Activated CD4-positive, alpha-beta T cell treated with anti-CD3 and anti-CD28 coated beads for 24 hours (primary cell): Measurements from ENCODE around the gene BAHCC1.
A peak's percentile ranks its signal among the peaks of the same experiment; 100 is the strongest.

Source experiments
- DNase-seq, 2 donors: peaks; one replicate each; pipeline ENCODE4 v3.0.0-alpha.2; 2020; ENCODE audit warnings: low read depth in 2 of 2

Gene BAHCC1

DNA sequence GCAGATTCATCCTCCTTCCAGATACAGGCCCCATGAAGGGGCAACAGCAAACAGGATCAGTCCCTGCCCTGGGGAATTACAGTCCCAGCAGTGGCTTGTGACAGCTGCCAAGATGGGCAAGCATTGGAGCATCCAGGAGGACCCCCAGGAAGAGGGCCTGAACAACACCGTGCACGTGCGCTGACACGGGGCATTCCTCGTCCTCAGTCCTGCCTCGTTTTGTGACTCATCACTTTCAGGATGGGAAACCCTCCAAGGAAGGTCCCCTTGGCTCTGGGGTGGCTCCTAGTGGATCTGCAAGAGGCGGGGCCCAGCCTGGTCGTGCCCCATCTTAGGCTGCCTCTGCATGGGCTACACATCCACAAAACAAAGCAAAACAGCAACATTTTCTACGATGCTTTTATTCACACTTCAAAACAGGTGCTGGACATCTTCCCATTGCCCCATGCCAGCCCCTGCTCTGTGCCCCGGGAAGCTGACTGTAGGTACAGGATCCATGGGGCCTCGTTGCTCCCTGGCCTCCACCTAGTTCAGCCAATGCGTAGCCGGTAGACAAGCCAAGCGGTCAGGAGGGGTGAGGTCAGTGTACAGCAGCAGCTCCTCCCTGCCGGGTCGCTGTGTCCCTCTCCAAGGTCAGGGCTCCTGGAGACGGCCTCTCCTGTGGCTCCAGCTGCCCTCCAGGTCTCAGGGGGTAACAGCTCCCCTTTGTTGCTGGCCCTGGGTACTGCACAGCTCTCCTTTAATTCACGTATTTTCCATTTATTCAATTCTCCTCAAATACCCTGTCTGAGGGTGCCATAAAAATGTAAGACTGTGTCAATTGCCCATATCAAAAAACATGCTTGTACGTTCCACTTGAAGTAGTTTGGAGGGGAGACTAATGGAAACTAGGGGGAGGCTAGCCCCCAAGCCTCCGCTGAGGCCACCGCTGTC lies 85.1 kb downstream of the BAHCC1 start:
- no peak for DNase-seq

DNA sequence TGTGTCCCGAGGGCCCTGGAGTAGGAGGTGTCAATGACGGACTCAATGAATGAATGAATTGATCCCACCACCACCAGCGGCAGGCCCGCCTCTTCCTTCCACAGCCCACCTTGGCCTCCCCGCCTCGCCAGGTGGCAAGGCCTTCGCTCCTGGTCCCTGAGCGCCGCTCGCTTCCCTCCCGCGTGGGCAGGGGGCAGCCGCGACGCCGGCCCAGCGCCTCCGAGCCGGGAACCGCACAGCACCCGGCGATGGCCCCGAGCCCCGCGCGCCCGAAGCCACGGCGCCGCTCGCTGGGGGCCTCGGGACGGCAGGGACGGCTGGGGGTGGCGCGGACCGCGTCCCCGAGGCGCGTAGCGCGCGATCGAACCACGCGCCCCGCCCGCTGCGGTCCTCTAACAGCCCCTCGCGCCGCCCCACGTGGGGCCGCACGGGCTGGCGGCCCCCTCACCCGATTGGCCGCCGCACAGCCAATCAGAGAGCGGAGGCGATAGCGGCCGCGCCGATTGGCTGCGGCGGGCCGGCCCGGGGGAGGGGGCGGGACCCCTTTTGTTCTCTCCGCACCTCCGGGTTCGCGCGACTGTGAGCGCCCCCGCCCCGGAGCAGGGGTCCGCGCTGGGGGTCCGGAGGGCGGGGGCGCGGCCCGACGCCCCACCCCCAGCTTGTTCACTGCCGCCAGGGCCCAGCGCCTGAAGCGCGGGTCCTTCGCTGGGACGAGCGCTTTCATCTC lies 86.0 kb downstream of the BAHCC1 start:
- DNase-seq = peak in 1 of 2 donors; percentile 16

DNA sequence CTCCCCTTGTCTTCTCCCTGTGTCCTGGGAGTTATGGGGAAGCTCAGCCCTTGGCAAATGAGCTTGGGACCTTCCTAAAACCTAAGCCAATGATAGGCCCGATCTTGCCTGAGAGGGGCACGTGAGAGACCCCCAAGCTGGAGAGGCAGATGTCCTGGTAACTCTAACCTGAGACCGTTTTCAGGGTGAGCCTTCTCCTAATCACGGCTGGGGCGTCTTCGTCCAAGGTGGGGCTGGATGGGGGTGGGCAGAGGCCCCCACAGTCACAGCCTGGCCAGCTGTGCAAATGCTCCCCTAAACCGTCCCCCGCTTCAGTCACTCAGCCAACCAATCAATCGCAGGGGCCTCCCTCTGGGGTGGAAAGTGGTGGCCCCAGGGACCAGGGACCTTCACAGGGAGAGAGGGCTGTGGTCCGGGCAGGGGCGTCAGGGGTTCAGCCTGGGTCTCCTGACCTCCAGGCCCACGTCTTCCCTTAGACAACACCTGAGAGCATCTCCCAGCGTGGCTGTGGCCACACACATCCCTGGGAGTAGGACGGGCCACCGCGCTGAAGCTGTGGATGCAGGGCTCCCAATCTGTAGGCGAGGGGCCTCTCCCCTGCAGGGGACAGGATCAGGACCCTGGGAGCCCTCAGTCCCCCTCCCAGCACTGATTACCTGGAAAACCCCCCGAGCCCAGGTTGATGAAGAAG lies 86.7 kb downstream of the BAHCC1 start:
- no peak for DNase-seq

DNA sequence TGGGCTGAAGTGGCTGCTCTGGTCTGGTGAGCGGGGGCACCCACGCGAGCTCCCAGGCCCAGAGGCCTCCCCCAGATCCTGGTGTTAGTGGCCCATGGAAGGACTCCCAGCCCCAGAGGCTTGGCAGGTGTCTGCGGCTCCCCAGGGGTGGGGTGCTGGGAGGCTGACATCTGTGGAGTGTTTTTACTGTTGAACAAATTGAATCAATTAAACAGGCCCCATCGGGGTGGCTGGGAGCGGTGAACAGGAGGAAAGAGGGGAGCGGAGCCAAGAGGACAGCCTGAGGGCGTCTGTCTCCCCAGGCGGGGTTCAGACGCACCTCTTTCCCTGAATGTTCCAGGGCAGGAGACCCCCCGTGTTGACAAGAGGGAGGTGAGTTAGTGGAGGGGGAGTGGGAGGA lies 87.4 kb downstream of the BAHCC1 start:
- no peak for DNase-seq

DNA sequence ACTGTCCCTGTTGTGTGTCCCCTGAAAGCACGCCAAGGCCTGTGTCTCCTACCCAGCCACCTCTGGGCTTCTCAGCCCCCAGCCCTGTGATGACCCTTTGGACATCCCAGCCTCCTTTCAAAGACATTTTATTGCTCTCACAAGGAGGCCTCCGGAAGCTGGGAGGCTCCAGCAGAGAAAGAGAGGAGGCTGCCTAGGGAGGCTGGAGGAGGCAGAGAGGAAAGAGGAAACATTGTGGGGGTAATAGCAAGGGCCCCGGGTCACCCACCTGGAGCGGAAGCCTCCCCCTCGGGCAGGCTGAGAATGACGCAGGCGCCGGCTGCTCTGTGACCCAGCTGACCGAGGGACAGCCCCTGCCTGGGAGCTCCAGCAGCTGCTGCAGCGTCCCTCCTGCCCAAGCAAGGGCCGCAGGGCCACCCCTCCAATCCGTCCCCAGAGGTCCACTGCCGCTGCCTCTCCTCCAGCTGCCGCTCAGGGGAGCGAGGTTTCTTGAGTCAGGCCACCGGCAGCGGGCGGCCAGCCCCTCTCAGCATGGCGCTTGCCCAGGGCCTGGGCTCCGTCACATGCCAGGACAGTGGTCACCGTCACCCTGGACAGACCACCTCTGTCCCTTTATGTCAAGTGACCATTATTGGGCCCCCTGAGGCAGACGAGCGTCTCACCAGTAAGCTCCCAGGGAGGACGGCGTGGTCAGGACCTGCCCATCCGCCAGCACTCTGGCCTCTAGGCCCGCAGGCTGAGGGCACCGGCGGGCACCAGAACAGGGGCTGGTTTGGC lies 88.0 kb downstream of the BAHCC1 start:
- DNase-seq = no peak

DNA sequence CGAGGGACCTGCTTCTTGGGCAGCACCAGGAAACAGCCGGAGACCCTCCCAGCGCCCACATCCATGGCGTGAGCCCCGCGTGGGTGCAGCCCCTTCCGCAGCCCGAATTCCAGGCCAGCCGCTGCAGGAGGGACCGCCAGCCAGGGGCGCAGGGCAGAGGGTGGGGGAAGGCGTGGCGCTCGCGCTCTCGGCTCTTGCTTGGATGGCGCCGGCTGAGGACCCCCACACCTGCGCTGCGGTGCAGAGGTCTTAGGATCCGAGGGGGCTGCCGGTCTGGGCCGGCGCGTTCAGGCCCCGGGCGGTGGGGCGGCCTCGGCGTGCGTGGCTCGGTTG lies 88.6 kb downstream of the BAHCC1 start:
- no peak for DNase-seq

DNA sequence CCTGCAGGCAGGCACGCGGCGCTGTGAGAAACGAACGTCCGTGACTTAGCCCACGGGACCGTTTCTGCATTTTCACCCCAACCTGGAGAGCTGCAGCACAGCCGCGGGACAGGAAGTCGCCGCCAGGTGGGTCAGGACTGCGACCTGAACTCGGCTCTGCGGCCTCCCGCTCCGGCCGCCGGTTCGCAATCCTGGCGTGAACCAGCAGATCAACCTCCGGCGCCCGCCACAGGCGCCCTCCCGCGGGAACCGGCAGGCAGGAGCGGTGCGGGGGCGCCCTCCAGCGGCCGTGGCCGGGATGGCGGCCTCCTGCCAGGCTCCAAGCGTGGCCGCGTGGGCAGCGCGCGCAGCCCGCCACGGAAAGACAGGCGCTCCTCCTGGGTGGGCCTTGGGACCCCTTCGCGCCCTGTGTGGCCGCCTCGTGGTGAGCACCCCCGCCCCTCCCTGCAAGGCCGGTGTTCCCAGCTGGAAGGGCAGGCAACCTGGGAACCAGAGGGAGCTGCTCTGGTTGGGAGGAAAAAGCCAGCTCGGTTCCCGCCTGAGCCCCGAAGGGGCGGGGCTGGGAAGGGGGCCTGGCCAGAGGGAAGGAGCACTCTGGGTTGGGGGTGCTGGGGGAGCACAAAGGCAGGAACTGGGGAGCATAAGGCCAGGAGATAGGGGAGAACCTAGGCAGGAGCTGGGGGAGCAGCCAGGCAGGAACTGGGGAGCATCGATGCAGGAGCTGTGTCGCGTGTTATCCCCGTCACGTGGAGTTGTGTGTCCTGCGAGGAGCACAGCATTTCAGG lies 89.1 kb downstream of the BAHCC1 start:
- peak; percentile 83 to 84 for DNase-seq

DNA sequence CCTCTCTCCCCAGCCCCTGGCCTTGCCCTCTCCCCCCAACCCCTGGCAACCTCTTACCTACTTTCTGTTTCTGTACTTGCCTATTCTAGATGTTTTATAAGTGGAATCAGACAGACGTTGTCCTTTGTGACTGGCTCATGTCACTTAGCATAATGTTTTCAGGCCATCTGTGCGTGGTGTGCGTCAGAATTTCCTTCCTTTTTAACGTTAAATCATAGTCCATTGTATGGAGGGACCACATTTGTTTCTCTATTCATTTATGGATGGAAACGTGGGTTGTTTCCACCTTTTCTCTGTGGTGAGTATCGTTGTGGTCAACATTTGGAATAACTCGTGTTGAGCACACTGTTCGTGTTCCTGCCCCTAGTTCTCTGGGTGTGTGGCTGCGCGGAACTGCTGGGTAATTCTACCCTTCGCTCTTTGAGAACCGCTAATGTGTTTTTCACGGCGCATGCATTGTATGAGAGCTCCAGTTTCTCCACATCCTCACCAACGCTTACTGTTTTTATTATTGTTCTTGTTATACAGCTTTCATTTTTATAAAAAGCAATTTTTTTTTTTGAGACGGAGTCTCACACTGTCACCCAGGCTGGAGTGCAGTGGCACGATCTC lies 91.0 kb downstream of the BAHCC1 start:
- DNase-seq = no peak

DNA sequence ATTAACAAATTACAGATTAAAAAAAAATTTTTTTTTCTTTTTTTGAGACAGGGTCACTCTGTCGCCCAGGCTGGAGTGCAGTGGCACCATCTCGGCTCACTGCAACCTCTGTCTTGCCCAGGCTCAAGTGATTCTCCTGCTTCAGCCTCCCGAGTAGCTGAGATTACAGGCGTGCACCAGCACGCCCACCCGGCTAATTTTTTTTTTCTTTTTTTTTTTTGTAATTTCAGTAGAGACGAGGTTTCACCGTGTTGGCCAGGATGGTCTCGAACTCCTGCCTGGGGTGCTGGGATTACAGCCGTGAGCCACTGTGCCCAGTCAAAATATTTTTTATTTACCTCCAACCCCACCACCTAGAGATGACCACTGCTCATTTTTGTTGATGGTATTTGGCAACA lies 91.8 kb downstream of the BAHCC1 start:
- DNase-seq = no peak

DNA sequence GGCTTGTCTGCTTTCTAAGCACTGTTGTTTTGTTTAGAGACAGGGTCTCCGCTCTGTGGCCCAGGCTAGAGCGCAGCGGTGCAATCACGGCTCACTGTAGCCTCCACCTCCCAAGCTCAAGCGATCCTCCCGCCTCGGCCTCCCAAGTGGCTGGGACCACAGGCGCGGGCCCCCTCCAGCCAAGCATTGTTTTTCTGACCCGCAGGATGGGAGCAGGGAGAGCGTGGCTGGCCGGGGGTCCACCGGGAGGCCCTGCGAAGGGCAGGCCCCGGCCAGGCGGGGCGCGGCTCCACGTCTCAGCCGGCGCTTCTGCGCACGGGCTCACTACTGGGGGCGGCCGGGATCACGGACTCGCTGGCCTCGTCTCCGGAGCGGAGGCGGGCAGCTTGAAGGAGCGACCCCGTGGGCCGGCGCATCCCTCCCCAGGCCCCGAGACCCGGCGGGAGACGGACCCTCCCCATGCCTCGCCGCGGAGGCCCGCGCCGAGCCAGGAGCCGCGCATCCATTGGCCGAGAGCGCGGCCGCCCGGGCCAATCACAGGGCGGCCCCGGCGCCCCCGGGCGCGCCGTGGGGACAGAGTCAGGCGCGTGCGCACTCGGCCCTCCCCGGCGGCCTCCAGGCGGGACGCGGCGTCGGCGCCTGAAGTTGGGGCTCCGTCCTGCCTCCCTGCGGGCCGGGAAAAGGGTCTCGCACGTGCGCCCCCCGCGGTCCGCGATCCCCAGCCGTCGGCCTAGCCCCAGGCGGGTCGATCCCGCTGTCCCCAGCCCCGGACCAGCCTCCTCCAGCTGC lies 92.4 kb downstream of the BAHCC1 start:
- peak; percentile 74 for DNase-seq

DNA sequence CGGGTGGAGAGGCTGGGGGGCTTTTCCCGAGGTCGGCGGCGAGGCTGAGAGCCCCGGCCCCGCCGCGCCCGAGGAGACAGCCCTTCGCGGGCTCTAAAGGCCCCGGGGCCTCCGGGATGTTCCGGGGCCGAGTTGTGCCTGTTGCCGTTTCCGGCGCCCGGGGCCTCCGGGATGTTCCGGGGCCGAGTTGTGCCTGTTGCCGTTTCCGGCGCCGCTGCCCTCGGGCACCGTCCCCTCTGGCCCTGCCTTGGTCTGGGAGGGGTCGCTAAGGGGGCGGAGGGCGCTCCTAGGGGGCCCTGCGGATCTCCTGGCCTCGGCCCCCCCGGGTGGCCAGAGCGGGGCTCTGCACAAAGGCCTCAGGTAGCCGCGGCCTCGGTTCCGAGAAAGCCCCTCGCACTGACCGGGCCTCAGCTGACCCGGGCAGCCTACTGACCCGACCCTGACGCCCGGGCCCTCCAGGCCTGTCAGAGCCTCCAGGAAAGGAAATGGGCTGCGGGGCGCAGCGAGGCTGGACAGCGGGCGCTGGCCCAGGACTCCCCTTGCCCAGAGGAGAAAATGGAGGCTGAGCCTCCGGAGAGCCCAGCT lies 93.1 kb downstream of the BAHCC1 start:
- DNase-seq = no peak

DNA sequence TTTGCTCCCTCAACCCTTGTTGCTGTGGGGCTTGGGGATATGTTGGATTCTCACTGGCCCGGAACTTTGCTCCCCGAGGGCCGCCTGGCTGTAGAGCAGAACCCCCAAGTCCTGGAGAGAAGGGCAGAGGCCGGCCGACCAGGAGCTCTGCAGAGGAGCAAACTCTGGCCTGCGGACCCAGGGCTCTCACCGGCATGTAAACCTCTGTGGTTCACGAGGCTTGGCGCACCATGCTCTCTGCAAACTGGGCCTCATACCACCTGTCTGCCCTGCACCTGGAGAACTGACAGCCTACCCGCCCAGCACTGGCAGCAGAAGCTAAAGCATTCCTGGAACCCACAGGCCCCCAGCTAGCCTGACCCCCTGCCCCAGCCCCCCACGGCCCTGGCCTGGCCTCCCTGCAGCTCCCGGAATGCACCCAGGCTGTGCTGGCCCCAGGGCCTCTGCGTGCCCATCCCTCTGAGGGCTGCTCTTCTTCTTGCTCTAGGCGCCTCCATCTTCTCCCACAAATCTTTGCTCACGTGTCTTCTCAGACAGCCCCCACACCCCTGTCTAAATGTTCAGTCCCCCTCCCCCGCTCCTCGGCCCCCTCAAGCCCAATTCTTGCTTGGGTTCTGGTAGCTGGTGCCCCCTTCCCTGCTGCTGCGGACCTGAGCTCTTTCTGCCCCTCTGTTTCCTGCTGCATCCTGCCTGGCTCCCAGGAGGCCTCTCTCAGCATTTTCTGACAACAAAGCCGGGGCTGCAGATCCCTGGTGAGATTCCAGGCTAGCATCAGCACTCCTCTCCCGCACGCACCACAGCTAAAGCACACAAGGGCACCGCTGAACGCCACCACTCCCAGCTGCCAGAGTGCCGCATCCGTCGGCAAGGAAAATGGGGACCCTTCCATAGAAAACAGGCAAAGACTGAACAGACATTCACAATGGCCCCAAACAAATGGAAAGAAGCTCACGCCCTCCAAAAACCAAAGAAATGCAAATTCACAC lies 94.0 kb downstream of the BAHCC1 start:
- no peak for DNase-seq

DNA sequence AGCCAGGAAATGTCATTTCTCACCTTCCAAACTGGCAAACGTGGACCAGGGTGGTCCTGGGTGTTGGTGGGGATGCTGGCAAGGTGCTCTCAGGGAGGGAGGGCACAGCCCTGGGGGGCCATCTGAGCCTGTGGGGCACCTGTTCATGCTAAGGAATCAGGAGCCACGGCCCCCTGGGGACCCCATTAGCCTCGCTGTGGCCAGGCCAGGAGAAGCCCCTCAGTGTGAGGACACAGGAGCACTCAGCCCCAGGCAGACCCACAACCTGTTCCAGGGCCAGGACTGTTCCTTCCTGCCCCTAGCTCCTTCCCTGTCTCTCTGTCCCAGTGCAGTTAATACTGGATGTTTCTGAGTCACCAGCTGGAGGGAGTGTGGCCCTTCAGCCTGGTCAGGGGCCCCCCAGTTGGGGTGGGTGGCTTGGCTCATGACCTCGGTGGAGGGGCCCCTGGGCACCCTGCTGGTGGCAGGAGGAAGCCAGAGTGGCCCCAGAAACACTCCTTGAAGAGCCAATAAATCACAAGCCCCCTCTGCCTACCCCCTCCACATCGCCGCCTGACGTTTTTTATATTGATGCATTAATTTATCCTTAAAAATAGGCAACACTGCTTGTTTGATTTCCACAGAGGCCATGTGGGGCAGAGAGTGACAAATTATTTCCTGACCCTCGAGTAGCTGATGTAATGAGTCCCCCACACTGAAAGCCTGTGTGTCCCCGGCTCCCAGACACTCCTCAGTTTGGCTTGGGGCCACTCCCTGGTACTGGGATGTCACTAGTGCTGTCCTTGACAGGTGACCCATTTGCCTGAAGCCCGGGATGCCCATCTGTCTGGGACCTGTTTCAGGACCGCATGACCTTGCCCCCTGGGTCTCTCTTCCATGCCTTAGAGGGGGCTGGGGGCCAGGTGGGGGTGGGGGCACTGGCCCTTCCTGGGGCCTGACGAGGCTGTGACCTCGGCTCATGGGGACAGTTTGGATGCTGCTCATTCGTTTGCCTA lies 95.0 kb downstream of the BAHCC1 start:
- DNase-seq = no peak

DNA sequence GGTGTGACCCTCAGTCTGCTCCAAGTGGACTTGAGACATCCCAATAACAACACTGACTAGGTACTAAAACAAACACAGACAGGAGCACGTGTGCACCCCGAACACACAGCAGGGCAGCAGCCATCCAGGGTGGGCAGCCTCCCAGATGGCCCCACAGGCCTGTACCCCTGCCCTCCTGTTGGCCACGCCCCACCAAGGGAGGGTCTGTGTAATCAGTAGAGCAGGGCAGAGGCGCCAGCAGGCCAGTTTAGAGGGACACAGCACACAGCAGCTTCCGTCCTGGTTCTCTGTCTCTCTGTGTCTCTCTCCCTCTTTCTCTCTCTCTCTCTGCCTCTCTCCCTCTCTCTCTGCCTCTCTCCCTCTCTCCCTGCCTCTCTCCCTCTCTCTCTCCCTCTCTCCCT lies 95.9 kb downstream of the BAHCC1 start:
- no peak for DNase-seq

DNA sequence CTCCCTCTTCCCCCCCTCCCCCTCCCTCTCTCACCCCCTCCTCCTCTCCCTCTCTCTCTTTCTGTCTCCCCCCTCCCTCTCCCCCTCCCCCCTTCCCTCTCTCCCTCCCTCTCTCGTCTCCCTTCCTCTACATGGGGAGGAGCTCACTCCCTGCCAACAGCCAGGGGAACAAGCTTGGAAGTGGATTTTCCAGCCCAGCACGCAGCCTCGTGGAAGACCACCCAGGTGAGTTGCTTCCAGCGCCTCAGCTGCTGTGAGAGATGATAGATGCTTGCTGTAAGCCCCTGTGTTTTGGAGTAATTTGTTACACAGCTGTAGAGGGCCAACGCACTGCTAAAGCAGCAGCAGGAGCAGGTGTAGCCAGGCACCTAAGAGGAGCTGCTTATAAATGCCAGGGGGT lies 96.5 kb downstream of the BAHCC1 start:
- DNase-seq = no peak

DNA sequence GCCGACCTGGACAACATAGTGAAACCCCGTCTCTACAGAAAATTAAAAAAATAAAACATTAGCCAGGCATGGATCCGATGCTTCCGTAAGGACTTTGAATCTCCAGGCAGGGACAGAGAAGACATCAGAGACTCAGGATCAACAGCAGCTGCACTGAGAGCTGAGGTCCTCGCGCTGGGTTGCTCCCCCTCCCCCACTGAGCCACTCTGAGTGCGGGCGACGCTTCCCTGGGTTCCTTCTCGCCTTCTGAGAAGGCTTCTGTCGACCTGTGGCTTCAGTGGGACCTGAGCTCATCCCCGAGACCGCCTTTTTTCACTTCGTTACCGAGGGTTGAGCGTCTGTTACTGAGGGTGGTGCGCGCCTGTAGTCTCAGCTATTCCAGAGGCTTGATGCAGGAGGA lies 96.9 kb downstream of the BAHCC1 start:
- DNase-seq = no peak

DNA sequence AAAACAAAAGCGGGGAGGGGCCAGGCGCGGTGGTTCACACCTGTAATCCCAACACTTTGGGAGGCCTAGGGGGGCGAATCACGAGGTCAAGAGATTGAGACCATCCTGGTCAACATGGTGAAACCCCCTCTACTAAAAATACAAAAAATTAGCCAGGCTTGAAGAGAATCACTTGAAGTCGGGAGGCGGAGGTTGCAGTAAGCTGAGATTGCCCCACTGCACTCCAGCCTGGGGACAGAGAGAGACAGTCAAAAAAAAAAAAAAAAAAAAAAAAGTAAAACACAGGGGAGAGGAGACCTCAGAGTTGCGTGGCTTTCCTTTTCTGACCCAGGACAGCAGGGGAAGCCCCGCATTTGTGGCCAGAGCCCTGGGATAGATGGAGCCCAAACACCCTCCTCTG lies 97.4 kb downstream of the BAHCC1 start:
- no peak for DNase-seq
